NCI-H345 treated with DMSO at 0.1 percent for 48 hours (cell line): ENCODE data around the gene ZC4H2.
"Not testable (repeated sequence)": the region's sequence is repeated elsewhere in the genome, so short reads cannot be mapped to it uniquely, and the experiment has no call there.

Source experiments
- DNase-seq: peaks from one replicate; lab custom pipeline; 2025; ENCODE audit not compliant: unreplicated experiment; lab: John Stamatoyannopoulos, UW

The ZC4H2 gene

GRCh38 chrX:64975989-64976672, at the start of gene ZC4H2:
ZC4H2 (minus strand) TSS chrX:64976450; CDS start chrX:64976377, 73 bp downstream.
- DNase-seq = no peak

- DNase-seq = no peak
These were observed 41.2 kb upstream of the ZC4H2 start for GRCh38 chrX:65017451-65017850.

GRCh38 chrX:65014230-65014629, 38.0 kb upstream of the ZC4H2 start:
- no peak for DNase-seq

- DNase-seq = no peak
These were observed 33.2 kb upstream of the ZC4H2 start for GRCh38 chrX:65009459-65009858.

- not testable (repeated sequence) for DNase-seq
These were observed 26.0 kb upstream of the ZC4H2 start for GRCh38 chrX:65002208-65002607.

- DNase-seq = no peak
These were observed 20.6 kb upstream of the ZC4H2 start for GRCh38 chrX:64996805-64997204.

- DNase-seq = no peak
These were observed 18.0 kb upstream of the ZC4H2 start for GRCh38 chrX:64994131-64994798.

DNA sequence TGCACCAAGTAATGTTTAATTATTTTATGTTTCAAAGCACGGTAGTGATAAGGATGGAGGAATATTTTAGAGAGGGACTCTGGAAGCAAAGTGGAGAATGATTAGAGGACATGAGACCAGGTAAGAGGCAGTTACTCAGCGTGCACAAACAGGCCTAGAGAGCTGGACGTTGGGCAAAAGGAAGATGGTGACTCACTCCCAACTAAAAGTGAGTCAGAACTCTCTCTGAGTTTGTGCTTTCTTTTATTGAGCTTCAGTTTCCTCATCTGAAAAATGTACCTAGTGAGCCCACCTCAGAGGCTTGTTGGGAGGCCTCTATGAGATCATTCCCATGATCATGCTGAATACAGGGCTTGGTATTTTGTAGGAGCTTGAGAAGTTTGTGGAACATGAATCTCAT, 1.6 kb upstream of the ZC4H2 start:
- no peak for DNase-seq

- DNase-seq = no peak
These were observed 801 bp upstream of the ZC4H2 start for GRCh38 chrX:64977051-64977450.

GRCh38 chrX:64976673-64977040, 407 bp upstream of the ZC4H2 start:
- DNase-seq = no peak

DNA sequence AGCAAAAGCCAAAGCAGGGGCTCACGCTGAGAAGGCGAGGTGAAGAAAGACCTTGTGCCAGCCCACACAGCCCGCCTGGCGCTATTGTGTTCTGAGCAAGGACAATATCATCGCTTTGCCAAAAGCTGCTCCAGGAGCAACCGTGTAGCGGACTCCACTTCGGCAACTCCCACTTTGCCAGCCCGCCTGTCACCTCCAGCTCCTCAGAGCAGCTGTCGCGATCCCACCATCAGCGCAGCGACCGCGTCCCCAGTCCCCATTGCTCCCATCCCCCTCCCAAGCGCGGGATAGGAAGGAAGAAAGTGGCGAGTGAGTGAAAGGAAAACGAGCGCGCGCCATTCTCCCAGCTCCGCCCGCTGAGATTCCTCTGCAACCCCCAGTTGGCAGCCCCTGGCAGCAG, 759 bp downstream of the ZC4H2 start:
- no peak for DNase-seq

DNA sequence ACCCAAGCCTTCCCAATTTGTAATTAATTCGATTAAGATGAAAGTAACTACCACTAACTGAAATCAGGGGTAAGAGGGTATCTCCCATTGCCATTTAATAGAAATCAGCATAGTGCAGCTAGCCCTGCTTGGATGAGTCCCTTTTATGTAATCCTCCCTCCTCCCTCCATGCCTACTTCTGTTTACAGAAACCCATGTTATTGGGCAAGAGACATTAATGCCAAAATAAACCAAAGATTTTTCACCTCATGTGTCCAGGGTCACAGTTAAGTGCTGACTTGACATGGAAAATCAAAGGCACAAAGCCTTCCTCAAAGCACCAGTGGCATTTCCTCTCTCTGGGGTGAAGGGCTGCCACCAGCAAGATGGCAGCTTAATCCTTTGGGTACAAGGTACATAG, 50.8 kb downstream of the ZC4H2 start:
- no peak for DNase-seq

DNA sequence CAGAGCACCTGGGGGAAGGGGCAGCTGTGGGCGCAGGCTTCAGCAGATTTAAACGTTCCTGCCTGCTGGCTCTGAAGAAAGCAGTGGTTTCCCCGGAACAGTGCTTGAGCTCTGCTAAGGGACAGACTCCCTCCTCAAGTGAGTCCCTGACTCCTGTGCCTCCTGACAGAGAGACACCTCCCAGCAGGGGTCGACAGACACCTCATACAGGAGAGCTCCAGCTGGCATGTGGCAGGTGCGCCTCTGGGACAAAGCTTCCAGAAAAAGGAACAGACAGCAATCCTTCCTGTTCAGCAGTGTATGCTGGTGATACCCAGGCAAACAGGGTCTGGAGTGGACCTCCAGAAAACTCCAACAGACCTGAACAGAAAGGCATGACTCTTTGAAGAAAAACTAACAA, 68.1 kb downstream of the ZC4H2 start:
- no peak for DNase-seq

DNA sequence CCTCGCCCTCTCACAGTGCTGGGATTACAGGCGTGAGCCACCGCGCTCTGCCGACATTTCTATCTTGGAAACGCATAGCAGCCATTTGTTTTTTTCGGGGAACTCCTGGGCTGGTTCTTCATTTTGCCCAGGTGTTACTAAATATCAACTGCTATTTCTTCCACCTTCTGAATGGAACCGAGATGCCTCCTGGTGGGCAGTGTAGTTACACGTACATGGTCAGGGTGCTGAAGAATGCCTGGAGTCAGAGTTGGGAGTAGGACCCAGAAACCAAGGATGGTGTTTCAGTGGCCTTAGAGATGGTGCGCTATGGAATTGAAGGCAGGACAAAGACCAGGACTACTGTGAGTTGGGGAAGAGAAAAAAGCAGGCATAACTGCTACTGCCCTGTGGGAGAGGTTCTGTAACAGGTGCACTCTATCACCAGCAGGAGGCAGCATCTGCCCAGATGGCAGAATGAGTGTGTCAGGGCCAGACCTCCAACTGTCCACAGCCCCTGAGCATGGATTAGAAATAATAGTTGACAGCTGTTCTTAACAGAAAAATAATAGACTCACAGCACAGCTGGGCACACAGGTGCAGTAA, 81.7 kb downstream of the ZC4H2 start:
- no peak for DNase-seq

DNA sequence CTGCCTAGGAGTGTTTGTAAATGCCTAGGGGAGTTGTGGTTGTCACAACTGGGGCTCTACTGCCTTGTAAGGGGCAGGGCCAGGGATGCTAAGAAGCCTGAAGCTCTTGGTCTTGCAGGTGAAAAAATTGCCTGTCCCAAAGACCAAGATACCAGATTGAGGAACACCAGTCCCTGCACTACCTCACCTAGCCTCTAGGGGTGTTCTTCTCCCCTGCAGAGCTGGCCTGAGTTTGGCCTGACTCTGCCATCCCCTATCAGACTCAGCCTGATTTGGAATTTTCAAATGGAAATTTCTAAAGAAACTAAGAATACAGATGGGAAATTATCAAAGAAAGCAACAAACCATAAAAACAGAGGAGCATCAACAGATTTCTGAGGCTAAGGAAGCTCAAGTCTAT, 90.4 kb downstream of the ZC4H2 start:
- no peak for DNase-seq

DNA sequence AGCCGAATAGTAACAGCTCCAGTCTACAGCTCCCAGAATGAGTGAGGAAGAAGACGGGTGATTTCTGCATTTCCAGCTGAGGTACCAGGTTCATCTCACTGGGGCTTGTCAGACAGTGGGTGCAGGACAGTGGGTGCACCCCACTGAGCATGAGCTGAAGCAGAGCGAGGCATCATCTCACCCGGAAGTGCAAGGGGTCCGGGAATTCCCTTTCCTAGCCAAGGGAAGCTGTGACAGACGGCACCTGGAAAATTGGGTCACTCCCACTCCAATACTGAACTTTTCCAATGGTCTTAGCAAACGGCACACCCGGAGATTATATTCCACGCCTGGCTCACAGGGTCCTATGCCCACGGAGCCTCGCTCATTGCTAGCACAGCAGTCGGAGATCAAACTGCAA, 97.5 kb downstream of the ZC4H2 start:
- DNase-seq = not testable (repeated sequence)

DNA sequence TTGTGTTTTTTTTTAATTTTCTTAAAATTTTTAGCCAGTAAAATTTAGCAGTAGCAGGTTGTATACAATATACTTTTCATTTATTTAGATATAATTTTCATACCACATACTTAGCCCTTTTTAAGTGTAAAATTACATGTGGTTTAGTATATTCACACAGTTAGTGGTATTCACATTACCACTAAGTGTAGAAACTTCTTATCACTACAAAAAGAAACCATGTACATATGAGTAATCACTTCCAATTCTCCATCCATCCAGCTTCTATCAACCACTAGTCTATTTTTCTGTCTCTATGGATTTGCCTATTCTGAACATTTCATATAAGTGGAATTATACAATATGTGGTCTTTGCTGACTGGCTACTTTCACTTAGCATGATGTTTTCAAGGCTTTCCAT, 109.0 kb downstream of the ZC4H2 start:
- no peak for DNase-seq
